GM21526 (cell line): ENCODE data around the gene CD58.
"Not testable (repeated sequence)": the region's sequence is repeated elsewhere in the genome, so short reads cannot be mapped to it uniquely, and the experiment has no call there.

Experiments used
- ATAC-seq: cut with Tn5 transposase; IDR thresholded peaks from one replicate; pipeline ENCODE4 v1.9.1; 2021; ENCODE audit warnings: moderate library complexity; ENCODE audit not compliant: unreplicated experiment, low FRiP score

The CD58 gene

DNA sequence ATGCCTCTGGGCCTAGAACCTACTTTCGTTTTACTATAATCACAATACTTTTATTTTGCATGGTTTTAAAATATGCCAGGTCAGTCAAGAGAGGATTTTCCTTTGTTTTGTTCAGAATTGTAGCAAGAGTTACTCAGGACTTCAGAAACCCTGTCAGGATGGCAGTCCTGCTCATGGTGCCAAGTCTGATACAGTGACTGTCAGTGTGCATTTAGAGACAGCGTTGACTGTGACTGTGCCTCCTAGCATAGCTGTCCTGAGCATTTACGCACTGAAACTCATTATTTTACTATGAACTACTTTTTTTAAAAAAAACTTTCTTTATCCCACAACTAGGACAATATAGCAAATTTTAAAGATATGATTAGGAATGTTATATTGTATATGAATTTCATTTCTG, 23.2 kb upstream of the CD58 start:
- ATAC-seq, result not testable (repeated sequence)

DNA sequence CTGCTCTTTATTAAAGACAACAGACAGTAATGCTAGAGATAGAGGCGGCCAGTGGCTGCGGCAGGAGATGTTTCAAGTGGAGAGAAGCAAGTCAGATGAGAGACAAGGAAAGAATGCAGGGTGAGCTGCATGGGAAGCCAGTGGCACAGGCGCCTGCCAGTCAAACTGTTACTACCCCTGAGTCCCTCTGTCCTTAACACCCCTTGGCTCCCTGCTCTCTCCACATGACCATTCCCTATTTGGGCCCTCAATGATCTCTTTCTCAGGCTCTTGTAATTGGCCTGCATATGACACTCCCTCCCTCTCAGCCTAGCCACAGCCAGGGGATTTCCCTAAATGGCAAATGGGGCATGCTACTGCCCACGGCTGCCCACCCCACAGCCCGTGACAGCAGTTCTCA, 22.6 kb upstream of the CD58 start:
- not testable (repeated sequence) for ATAC-seq

DNA sequence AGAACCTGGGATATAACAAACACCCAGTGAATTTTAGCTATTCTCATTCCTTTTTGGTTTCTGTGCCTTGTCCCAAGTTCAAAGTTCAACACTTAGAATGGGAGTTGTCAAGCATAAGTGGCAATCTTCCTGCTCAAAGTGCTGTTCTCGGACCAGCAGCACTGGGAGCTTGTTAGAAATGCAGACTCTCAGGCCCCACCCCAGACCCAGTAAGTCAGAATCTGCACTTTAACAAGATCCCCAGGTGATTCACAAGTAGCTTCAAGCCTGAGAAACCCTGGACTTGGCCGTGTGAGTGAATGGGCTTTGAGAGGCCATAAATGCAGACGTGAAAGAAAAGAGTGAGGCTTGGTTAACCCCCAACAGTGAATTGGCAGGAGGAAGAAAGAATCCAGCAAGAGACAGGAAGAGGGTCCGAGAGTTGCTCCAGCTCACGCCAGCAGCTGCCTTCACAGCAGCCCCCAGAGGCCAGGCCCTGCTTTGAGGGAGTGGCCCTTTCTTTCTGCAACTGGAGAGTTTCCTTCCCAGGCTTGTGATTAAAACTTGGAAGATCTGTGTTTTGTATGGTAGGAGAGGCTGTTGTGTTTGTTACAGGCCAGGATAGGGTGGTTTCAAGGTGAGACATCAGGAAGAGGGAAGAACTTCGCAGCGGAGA, 21.3 kb upstream of the CD58 start:
- not testable (repeated sequence) for ATAC-seq

DNA sequence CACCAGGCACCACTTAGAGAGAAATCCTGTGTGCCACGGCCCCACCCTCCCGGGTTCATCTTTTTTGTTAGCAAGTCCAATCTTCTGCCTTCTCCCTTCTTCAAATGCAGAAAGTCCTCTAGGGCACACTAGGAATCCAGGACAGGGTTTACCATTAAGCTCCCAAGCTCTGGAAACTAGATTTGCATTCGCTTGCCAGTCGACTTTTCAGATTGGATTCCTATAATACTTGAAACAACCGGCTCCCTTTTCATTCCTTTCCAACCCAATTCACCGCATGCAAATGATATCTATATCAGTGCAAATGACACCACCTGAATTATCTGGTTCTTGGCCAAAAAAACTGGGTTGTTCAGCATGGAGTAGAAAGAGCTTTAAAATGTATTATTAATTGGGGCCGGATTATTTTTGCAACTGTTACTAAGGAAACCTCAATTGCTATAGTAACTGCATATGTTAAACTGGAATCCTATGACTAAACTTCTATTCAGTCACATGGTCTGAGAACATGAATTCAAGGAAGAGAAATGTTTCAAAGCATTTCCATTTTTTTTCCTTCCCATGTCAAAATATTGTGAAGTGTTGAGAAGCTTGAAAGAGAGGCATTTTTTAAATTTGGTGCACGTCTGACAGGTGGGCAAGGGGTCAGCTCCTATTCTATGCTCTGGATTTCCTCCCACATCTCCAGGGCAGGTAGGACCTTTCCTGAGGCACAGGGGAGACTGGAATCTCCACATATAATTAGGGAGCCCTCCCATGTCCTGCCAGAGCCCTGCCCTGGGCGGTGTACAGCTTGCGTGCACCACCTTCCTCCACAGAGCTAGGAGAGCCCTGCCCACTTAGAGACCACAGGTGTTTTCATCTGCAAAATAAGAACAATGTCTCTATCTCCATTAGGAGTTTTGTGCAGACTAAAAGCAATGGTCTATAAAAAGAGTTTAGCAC, 20.5 kb upstream of the CD58 start:
- not testable (repeated sequence) for ATAC-seq

DNA sequence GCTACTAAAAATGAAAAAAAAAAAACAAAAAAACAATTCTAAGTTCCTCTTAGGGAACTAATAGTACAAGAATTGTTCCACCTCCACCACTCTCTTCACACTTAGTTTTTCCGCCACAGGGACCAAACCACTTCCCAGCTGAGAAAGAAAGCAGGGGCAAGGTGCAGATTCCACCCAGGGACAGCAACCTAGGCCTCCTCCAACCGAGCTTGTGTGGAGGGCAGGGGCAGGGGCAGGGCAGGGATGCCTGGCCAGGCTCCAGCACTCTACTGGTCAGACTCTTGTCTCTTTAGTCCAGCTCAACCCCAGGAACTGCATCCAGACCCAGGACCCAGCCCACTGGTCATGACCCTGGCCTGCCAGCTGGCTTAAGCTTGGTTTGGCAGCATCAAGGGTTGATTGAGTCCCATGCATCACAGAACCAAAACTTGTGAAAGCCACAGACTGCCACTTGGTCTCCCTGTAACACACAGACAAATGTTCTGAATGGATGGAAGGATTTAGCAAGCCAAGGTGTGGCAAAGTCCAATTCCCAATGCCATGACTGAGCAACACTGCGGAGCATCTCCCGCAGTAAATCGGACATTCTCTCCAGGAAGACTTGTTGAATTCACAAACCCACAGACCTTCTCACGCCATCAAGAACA, 19.7 kb upstream of the CD58 start:
- not testable (repeated sequence) for ATAC-seq

DNA sequence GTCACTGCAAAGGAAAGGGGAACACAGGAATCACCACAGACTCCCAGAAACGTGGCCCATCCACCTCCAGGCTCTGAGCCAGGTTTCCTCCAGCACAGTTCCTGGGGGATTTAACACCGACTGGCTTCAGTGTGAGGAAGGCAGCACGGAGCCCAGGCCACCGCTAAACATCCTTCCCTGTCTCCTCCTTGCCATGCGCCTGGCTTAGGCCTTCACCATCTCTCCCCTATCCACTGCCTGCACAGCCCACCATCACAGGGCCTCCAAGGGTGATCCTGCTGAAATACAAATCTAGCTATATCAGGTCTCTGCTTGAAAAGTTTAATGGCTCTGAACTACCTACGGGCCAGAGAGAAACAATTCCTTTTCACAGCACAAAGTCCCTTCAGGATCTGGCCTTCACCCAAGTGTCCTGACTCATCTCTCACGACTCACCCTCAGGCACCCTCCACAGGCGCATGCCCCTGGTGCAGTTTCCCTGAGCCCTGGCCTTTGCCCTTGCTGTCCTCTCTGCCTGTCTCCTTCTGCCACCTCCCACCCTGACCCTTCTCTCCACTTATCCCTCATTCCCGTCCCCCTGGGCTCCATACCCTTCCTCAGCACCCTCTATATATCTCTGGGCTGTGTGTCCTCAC, 18.4 kb upstream of the CD58 start:
- not testable (repeated sequence) for ATAC-seq

DNA sequence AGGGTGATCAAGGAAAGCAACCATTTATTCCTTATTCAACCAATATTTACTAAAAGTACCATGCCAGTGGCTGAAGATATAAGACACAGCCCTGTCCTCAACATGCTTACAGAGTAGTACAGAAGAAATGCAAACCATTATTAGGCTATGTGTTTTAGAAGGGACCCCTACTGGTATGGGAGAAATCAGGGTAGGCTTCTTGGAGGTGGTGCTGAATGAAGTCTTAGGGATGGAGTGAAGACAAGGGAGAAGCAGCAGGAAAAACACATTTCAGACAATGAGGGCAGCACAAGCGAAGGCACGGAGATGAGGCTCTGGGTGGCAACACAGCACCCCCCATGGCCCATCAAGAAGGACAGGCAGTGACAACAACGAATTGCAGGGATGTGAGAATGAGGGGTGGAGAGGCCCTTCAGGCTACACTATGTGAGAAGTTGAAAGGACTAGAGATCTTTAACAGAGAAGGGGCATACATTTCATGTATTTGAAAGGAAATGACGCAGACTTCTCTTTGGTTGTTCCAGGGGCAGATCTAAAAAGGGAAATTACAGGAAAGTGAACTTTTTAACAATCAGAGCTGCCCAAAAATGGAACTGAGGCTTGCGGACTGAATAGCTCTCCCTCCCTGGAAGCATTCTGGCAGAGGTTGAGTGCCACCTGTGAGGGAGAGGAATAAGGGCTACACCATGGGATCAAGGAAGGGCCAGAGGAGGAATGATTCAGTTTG, 16.8 kb upstream of the CD58 start:
- ATAC-seq, result no peak

DNA sequence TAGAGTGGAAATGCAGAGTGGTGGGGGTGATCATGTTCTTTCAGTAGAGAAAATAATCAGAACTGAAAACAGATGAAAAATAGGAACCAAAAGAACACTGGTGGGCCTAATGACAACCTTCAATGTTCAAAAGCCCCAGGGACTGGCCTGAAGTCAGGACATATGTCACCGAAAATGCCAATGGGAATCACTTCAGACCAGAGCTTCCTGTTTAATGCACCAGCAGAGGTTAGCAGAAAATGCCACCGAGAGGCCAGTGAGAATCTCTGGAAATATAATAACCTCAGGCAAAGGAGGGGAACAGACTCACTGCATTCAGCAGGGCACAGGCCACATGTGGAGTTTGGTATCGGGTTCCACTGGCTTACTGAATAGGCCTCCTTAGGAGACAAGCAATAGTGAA, 15.9 kb upstream of the CD58 start:
- no peak for ATAC-seq

DNA sequence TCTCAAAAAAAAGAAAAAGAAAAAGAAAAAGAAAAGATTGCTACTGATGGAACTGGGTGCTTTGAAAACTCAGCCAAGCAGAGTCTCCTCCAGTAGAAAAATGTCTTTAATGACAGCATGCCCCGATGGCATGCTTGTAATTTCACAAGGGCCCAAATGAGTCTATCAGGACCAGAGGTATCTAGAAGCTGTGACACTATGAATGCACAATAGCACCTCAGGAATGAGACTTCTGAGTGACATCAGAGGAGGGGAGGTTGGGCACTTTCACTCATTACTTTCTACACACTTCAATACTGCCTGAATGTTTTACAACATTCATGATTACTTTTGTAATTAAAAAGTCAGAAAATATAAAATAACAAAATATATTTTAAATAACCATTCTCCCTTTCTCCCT, 15.1 kb upstream of the CD58 start:
- ATAC-seq, result no peak

DNA sequence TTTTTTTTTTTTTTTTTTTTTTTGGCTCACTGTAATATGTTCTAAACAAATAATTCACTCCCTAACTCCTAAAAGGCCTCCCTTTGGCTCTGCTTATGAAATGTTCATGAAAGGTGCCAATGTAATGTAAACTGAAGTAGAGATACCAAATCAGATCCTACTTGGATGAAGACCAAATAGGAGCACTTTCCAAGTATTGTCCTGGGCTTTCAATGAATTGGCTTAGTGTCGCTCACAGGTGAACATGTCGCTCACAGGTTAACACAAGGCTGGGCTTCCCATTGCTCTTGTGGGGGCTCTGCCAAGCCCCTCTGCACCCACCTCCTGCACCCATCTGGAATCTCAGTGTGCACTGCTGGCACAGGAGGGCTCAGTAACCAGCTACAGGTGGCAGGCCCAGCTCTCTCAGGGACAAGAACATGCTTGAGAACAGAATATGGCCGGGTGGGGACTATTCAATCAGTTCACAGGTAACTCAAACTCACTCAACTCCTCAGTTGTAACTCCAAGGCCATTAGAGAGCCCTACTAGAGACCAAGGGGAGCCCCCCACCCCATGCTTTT, 10.6 kb upstream of the CD58 start:
- no peak for ATAC-seq

DNA sequence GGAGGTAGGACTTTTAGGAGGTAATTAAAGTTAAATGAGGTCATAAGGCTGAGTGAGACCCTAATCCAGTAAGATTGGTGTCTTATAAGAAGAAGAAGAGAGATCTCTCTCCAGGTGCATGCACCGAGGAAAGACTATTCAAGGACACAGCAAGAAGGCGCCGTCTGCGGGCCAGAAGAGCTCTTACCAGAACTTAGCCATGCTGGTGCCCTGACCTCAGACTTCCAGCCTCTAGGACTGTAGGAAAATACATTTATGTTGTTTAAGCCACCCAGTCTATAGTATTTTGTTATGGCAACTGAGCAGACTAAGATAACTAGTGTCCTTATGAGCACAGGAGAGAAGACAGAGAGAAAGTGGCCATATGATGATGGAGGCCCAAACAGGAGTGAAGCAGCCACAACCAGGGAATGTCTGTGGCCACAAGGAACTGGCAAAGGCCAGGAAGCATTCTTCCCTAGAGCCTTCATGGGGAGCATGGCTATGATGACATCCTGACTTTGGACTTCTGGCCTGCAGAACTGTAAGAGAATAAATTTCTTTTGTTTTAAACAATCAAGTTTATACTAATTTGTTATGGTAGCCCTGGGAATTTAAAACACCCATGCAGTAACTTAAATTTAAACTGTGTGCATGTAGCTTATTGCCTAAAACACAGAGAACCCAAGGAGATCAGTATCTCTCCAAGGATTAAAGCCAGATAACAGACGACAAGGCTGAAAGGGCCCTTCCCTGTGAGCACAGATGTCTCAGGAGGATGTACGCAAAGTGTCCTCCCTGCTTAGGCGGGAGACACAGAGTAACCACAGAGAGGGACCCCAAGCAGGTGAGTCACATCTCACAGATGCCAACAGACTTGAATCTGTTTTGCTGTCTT, 9.9 kb upstream of the CD58 start:
- no peak for ATAC-seq

DNA sequence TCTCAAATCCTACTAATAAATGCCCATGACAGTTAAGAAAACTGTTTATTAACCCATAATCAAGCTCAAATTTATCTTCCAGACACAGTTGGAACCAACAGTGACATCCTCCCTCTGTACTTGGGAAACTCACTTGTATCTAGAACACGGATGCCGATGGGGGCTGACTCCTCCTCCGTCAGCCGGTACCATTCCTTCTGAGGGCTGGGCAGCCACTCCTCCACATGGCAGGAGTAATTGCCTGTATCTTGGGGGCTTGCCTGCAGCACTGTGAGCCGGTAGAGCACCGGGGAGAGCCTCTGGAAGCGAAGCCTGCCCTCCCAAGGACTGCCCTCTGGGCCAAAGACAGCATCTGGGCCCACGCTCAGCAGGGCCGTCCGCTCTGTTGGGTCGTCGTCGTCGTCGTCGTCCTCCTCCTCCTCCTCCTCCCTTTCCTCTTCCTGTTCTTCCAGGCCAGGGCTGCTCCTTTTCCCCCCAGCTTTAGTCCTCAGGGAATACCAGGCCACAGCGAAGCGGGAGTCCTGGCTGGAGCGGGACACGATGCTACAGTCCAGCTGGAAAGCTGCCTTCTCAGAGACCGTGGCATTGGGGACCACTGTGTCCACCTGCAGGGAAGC, 8.5 kb upstream of the CD58 start:
- ATAC-seq, result no peak

DNA sequence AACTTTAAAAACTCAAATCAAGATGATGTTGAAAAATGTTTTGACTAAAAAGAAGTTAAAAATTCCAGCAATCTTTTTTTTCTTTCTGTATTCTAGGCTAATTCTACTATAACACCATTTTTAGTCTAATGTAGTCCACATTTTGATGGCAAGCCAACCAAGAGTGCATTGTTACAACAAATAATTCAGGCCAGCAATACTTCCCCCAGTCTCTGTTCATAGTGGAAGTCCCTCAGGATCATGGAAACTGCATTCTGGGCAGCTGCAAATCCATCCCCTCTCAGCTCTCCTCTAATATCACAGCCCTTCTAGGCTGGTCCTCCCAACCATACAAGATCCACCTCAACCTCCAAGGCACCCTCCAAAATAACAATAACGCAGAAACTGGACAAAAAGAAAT, 7.8 kb upstream of the CD58 start:
- ATAC-seq, result no peak

DNA sequence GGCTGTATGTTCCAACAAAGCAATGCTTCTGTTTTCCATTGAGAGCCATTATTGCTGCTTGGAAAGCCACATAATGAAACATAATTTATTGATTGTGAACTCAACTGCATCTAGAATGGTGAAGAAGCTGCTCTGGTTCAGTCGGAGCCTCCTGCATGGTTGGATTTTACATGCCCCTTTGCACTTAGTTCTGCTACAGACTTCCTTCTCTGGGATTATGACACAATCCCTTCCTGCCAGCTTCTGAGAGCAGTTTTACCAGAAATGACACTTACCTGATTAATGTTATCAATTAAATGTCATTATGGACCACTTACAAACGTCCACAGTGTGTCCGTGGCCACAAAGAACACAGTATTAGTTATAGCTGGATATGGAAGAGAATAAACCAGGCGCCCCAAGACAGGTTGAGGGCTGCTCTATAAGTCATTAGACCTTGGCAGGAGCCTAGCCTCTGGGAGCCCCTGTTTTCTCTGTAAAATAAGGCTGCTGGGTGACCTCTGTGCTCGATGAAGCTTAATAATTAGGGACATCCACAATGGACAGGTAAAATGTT, 7.0 kb upstream of the CD58 start:
- ATAC-seq, result no peak

DNA sequence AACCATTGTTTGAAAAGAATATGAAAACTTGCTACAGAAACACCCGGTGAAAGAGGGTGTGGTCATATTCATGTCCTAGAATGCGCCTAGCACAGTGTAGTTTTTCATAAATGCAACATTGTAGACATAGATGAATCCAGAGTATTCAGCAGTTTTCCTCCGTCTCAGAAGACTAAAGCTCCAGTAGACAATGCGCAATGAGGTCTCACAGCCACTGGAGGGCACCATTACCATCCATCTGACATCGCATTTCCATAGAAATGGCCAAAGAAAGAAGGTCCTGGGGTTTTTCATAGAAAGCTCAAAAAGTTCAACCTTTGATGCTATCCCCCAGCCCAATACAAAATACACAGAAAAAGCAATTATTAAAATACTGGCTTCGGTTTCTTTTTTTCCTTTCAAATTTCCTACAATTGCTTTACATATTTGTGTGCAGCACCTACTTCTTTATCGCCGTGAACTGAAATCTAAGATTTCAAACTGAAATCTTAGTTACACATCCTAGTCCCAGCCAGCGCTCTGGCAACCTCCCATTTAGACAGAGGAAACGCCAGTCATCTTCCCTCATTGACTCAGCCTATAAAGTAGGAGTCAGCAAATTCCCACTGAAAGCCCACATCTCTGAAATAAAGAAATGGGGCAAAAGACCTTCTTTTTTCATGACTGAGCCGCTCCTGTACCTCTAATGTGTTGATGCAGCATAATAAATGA, 3.9 kb upstream of the CD58 start:
- no peak for ATAC-seq

DNA sequence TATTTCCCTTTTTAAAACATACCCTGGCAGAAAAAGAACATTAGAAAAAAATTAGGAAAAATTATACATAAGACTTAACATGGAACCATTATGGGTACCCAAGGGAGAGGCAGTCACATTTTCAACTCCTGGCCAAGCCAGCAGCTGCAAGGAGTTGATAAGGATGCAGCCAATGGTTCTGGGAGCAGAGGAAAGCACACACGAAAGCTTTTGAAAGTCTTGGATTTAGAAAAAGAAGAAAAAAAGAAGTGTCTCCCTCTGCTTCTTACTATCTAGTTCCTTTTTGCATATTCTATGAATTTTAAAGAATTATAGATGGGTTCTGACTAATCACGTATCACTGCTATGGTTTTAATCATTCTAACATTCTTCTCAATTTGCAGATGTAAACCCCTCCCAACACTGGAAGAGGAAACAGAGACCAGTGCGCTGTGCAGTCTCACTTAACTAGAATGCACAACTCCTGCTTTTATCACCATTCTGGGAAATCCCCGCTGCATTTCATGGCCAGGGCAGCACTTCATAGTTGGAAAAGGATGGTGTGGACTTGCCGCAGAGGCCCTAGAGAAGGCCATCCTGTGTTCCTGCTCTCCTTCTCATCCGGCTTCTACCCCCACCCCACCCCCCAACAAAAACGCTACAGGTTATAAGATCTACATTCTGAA, 2.7 kb upstream of the CD58 start:
- ATAC-seq, result no peak

DNA sequence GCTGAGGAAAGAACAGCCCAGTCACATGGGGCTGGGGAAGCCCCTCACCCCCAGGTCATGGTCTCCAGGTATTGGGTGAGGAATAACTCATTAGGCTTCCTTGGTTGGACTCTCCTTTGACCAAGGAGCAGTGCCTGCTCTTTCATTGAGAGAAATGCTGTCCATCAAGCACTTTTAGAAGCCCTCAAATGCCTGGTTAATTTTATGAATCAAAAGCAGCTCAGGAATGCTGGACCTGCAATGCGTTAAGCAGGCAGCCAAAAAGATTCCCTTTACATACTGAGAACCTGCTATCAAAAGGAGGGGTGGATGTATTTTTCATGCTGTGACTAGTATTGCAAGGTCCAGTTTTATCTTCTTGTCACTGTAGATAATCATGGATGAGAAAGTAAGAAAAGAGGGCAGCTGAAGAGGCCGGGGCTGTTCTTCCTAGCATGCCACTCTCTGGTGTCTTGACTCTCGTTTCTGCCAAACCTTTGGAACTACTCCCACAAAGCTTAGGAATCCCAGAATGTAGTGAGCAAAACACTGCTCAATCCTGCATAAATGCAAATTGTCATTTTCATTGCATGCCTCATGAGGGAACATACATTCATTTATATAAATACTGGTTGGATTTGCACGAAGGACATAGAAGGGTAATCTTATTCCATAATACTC, 2.1 kb upstream of the CD58 start:
- no peak for ATAC-seq
